GM21717 (cell line): ENCODE measurements around the gene ZC2HC1B.
"Not testable (repeated sequence)": the region's sequence is repeated elsewhere in the genome, so short reads cannot be mapped to it uniquely, and the experiment has no call there.

Experiments
- ATAC-seq: cut with Tn5 transposase; IDR thresholded peaks from one replicate; pipeline ENCODE4 v1.9.1; 2021; ENCODE audit warnings: mild to moderate bottlenecking, moderate library complexity; ENCODE audit not compliant: unreplicated experiment

ZC2HC1B gene

DNA sequence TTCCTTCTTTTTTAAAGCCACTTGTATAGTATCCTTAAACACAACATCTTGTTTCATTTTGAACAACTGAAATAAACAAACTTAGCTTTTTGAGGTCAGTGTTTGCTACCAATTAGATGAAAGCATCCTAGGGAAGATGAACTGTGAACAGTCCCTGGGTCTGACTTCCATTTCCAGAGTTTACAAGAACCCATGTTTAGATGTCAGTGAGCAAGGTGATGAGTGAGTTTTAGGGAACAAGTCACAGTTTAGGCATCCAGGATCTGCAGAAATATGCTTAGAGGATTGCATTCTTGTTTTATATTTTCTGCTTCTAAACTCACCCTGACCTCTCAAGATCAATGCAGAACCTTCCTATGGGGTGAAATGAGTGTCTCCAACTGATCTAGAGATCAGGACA lies 3.0 kb downstream of the ZC2HC1B start:
- no peak for ATAC-seq

GRCh38 chr6:143868808-143869207 lies 4.5 kb downstream of the ZC2HC1B start:
- not testable (repeated sequence) for ATAC-seq

DNA sequence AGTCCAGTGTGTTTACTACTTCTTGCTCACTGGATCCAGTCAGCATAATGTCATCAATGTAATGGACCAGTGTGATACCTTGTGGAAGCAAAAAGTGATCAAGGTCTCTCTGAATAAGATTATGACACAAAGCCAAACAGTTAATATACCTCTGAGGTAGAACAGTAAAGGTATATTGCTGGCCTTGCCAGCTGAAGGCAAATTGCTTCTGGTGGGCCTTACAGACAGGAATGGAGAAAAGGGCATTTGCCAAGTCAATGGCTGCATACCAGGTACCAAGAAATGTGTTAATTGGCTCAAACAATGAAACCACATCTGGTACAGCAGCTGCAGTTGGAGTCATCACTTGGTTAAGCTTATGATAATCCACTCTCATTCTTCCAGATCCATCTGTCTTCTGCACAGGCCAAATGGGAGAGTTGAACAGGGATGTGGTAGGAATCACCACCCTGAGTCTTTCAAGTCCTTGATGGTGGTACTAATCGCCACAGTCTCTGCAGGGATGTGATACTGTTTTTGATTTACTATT lies 7.0 kb downstream of the ZC2HC1B start:
- not testable (repeated sequence) for ATAC-seq

- ATAC-seq = peak; percentile 100
Observed at GRCh38 chr6:143872201-143872600, 7.9 kb downstream of the ZC2HC1B start.

GRCh38 chr6:143873600-143873999 lies 9.3 kb downstream of the ZC2HC1B start:
- ATAC-seq = not testable (repeated sequence)

DNA sequence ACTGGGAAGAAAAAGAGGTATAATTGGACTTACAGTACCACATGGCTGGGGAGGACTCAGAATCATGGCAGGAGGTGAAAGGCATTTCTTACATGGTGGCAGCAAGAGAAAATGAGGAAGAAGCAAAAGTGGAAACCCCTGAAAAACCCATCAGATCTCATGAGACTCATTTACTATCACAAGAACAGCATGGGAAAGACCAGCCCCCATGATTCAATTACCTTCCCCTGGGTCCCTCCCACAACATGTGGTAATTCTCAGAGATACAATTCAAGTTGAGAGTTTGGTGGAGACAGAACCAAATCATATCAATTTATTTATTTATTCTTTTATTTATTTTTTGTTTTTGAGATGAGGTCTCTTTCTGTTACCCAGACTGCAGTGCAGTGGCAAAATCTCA lies 10.2 kb downstream of the ZC2HC1B start:
- ATAC-seq = not testable (repeated sequence)

DNA sequence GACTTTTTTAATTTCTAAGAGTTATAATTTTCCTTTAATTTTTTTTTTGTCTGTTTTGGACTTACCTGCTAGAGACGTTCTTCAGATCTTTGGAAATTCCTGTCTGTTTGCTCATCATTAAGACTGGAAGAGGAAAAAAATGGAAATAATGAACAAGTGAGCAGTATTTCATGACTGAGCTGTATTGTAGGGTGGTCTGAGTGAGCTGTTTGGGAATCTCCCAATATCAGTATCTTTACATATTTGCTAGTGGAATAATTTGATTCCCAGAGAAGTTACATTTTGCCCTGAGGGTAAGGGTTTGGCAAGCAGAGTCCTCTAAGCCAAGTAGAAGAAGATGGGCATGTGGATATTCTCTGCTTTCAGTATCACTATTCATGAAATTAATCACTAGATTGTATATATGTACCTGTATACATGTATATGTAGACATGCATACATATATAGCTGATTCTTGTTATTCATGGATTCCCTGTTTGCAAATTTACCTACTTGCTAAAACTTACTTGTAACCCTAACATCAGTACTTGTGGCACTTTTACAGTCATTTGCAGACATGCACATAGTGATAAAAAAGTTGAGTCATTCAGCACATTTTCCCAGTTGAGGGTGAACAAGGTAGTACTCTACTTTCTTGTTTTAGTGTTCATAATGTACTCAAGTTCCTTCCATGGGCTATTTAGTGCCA lies 13.5 kb downstream of the ZC2HC1B start:
- no peak for ATAC-seq

DNA sequence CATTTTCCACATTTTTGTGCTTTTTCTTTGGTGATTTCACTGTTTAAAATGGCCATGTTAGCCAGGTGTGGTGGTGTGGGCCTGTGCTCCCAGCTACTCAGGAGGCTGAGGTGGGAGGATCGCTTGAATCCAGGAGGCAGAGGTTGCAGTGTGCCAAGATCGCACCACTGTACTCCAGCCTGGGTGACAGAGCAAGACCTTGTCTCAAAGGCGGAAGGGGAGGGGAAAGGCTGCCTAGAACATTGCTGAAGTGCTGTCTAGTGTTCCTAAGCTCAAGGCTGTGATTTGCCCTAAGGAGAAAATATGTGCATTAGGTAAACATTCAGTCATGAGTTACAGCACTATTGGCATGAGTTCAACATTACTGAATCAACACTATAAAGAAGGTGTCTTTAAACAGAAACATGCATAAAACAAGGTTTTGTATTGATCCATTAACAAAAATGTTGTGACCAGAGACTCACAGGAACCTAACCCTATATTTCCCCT lies 14.0 kb downstream of the ZC2HC1B start:
- no peak for ATAC-seq

DNA sequence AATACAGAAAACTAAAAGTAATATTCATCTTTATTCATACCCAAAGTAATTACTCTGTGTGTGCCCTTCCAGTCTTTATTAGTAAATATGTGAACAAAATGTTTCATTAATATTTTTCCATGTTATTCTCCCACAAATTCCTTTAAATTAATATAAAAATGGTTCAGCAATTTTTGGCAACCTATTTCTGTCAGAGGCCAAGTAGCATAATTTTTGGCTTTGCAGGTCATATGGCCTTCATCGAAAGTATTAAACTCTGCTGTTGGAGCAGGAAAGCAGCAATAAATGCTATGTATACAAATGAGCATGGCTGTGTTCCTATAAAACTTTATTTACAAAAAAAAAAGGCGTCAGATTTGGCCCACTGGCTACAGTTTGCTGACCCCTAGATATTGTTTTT lies 16.1 kb downstream of the ZC2HC1B start:
- no peak for ATAC-seq

- ATAC-seq = no peak
Observed at GRCh38 chr6:143882401-143882930, 18.2 kb downstream of the ZC2HC1B start.

DNA sequence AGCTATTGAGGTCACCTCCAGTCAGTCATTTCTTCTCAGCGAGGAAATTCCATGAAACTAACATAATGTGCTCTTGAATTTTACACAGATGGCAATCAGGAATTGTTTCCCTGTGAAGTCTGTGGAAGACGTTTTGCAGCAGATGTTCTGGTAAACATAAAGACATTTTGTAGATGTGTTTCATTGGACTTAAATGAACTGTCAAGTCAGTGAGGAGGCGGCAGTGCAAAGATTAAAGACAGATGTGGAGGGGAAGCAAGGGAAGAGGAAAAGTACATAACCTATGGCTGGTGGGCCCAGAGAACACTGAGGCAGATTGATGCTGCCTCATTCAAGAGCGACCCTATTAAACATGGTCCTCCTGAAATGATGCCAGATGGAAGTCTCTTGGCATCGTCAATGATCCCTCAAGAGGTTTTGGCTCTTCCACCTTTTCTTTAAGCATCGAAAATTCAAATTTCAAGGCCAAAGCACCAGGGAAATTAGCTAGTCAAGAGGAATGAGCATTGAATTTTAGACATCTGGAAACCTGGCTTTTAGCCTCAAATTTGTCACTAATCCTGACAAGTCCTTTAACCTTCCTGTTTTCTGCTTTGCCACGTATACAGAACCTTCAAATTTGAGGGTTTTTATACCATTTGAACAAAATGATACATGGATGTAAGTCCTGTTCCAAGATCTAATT lies 20.1 kb downstream of the ZC2HC1B start:
- no peak for ATAC-seq

DNA sequence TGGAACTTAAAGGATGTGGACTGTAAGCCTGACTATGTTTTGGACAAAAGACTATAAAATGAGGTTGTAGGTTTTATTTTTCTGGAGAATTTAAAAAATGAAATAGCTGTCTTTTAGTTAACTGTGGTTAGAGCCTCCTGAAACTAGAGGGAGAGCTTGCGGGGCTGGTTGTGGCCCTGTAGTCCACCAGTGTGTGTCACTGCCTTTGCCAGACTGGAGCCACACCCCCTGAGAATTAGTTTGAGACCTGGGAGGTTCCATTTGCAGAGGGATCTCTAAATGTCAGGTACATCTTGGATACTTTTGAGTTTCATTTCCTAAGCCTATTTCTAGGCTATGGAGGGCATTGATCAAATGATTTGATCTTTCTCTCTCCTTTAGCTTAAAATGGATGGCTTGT lies 20.8 kb downstream of the ZC2HC1B start:
- ATAC-seq = no peak

DNA sequence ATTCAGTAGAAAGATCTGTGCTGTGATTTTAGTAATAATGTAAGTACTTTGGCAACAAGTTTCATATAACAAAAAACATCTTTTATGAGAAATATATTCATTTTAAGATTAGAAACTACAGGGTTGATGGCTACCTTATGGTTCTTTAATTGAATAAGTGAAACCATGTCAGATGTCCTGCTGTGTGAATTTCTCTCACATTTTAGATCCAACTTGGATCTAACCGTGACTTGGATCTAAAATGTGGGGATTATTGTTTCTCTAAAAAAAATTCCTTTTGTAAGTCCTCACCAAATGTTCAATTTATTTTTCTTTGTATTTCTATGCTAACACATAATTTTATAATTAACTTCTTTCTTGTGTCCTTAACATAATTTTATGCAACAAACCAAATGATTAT lies 30.4 kb downstream of the ZC2HC1B start:
- no peak for ATAC-seq

GRCh38 chr6:143896126-143896860 lies 32.0 kb downstream of the ZC2HC1B start:
- ATAC-seq = no peak

GRCh38 chr6:143900358-143900757 lies 36.1 kb downstream of the ZC2HC1B start:
- no peak for ATAC-seq

GRCh38 chr6:143901885-143902750 lies 37.8 kb downstream of the ZC2HC1B start:
- peak; percentile 98 for ATAC-seq

DNA sequence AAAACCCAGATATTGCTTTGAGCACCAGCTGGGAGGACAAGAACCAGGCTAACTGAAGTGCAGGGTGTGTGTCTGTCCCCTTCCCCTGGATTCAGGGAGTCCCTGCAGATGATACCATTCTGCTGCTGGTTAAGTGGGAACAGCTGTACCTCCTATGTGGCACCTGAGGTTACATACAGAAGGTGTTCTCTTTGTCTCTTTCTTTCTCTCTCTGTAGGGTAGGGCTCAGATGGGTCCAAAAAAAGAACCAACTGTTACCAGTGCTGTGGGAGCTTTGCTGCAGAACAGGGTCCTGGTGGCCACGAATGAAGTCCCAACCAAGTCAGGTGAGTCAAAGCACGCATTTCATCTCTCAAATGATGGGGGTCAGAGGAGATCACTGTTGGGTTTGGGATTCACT lies 38.6 kb downstream of the ZC2HC1B start:
- no peak for ATAC-seq

DNA sequence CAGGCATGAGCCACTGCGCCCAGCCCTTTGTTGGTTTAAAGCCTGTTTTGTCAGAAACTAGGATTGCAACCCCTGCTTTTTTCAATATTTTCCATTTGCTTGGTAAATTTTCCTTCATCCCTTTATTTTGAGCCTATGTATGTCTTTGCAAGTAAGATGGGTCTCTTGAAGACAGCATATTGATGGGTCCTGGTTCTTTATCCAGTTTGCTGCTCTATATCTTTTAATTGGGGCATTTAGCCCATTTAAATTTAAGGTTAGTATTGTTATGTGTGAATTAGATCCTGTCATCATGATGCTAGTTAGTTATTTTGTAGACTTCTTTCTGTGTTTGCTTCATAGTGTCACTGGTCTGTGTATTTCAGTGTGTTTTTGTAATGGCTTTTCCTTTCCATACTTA lies 46.8 kb downstream of the ZC2HC1B start:
- ATAC-seq = no peak

GRCh38 chr6:143912671-143913070 lies 48.4 kb downstream of the ZC2HC1B start:
- no peak for ATAC-seq

DNA sequence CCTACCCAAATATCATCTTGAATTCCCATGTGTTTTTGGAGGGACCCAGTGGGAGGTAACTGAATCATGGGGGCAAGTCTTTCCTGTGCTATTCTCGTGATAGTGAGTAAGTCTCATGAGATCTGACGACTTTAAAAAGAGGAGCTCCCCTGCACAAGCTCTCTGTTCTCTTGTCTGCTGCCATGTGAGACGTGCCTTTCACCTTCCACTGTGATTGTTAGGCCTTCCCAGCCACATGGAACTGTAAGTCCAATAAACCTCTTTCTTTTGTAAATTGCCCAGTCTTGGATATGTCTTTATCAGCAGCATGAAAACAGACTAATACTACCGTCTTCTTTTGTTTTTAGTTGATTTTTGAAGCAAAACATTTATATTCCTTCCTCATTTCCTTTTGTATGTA lies 52.8 kb downstream of the ZC2HC1B start:
- ATAC-seq = not testable (repeated sequence)
